Measurements from ENCODE around the gene SHF.
A peak's percentile ranks its signal among the peaks of the same experiment; 100 is the strongest.
"Not testable (repeated sequence)": the region's sequence is repeated elsewhere in the genome, so short reads cannot be mapped to it uniquely, and the experiment has no call there.

Gene SHF

DNA sequence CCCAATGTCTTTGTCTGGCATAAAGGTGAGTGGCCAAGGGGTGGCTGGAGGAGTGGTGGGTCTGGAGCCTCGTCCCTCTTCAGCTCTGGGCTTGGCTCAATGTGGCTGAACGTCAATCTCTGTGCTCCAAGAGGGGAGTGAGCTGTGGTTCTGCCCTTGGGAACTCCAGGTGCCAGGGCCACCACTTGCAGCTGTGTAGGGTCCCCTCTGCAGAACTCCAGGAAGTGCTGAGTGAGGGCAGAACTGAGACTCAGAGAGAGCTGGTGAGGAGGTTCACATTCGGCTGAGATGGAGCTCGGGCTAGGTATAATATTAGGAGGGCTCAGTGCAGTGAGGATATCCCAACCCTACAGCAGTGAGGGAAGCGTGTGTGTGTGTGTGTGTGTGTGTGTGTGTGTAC, 46.4 kb downstream of the SHF start:
- TF ChIP-seq EZH2 (IDR thresholded peaks at IDR 0.05) (no peak), POLR2AphosphoS5 (IDR thresholded peaks at IDR 0.05; ENCODE audit: borderline replicate concordance, low read depth, low read length) (no peak), FOXP2 (optimal IDR thresholded peaks at IDR 0.05; ENCODE audit: control extremely low read depth, extremely low read length, insufficient read depth) (no peak)
- no peak overlapping the region for H3K9ac ChIP-seq (ENCODE audit: insufficient read length)
- no peaks in the 10 kb centered on the region for H3K36me3 ChIP-seq (ENCODE audit: insufficient read depth, low read length)
- H3K9me3 ChIP-seq (ENCODE audit: low read depth, low read length), result no peaks in the 10 kb centered on the region
- no peak for DNase-seq (ENCODE audit: low read depth, low spot score)
- H3K27ac ChIP-seq, result no peak overlapping the region
- no peak overlapping the region for H3K4me3 ChIP-seq

DNA sequence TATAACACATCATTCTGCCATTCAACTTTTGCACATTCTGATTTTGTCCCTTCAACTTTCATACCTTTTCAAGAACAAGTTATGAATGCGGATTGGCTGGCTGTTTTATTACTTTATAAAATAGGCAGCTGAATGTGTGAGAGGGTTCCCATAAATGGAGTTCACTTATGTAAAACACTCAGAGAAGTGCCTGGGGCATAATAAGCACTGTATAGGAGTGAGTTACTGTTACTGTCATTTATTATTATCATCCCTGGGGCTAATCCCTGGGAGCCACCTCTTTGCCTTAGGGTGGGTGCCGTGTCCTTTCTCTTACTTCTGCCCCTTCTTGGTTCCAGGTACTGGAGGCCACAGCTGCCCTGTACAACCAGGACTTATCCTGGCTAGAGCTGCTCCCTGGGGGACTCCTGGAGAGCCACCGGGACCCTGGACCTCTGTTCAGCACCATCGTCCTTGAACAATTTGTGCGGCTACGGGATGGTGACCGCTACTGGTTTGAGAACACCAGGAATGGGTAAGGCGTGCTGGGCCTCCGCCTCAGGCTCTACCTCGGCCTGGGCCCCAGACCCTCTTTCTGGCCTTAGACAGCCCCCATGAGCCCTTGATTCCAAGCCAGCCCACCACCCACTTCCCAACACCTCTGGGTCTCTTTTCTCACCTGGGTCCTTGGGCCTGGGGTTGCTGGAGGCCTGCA, 47.1 kb downstream of the SHF start:
- no peak overlapping the region for H3K4me3 ChIP-seq
- no peak overlapping the region for H3K9ac ChIP-seq (ENCODE audit: insufficient read length)
- no peak for TF ChIP-seq POLR2AphosphoS5 (IDR thresholded peaks at IDR 0.05; ENCODE audit: borderline replicate concordance, low read depth, low read length)
- no peak for TF ChIP-seq EZH2 (IDR thresholded peaks at IDR 0.05)
- TF ChIP-seq FOXP2 (optimal IDR thresholded peaks at IDR 0.05; ENCODE audit: control extremely low read depth, extremely low read length, insufficient read depth), result no peak
- no peaks in the 10 kb centered on the region for H3K9me3 ChIP-seq (ENCODE audit: low read depth, low read length)
- peak; percentile 14 for DNase-seq (ENCODE audit: low read depth, low spot score)
- no peaks in the 10 kb centered on the region for H3K36me3 ChIP-seq (ENCODE audit: insufficient read depth, low read length)
- no peak overlapping the region for H3K27ac ChIP-seq

DNA sequence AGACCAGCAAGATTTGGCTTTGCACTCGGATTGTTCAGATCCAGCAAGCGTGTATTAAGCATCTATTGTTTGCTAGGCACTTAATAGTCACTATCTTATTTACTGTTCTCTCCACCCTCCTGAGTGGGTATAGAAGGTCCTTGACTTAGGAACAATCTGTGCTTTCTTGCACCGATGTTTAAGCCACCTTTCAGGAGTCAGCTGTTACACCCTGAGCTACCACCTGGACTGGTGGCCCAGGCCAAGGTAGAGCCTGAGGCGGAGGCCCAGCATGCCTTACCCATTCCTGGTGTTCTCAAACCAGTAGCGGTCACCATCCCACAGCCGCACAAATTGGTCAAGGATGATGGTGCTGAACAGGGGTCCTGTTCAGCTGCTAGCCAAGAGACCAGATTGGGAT, 48.0 kb downstream of the SHF start:
- DNase-seq (ENCODE audit: low read depth, low spot score), result no peak
- TF ChIP-seq EZH2 (IDR thresholded peaks at IDR 0.05), result no peak
- no peak for TF ChIP-seq POLR2AphosphoS5 (IDR thresholded peaks at IDR 0.05; ENCODE audit: borderline replicate concordance, low read depth, low read length)
- no peak for TF ChIP-seq FOXP2 (optimal IDR thresholded peaks at IDR 0.05; ENCODE audit: control extremely low read depth, extremely low read length, insufficient read depth)
- H3K9me3 ChIP-seq (ENCODE audit: low read depth, low read length), result no peaks in the 10 kb centered on the region
- H3K9ac ChIP-seq (ENCODE audit: insufficient read length), result no peak overlapping the region
- no peaks in the 10 kb centered on the region for H3K36me3 ChIP-seq (ENCODE audit: insufficient read depth, low read length)
- no peak overlapping the region for H3K27ac ChIP-seq
- no peak overlapping the region for H3K4me3 ChIP-seq

DNA sequence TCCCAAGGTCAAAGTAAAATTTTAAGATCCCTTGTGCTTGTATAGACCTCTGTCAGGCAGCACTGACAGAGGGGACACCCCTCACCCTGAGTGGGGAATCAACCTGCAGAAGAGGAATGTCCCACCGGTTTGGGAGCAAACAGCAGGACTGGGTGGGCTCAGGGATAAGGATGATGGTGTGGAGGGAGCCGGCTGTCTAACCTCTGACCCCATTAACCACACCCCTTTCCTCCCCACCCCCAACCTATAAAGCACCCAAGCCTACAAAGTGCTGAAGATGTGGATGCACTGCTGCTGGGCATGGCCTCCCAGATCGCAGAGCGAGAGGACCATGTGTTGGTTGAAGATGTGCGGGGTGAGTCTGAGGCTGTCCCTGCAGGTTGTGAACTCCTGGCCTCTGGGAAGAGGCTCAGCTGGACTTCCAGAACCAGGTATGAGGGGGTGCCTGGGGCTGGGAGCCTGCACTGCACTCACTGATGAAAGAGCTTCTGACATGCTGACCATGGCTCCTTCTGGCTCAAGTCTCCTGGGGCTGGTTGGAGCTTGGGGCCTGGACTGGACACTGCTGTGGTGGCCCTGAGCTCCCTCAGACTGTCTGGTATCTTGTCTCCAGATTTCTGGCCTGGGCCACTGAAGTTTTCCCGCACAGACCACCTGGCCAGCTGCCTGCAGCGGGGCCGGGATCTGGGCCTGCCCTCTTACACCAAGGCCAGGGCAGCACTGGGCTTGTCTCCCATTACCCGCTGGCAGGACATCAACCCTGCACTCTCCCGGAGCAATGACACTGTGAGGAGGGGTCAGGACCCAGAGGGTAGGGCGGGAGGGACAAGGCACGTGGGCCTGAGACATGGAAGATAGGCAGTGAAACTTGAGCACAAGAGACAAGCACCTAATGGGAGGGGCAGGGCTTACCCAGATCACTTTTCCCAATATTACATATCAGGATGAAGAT, 48.7 kb downstream of the SHF start:
- no peak for TF ChIP-seq EZH2 (IDR thresholded peaks at IDR 0.05)
- no peak for TF ChIP-seq POLR2AphosphoS5 (IDR thresholded peaks at IDR 0.05; ENCODE audit: borderline replicate concordance, low read depth, low read length)
- TF ChIP-seq FOXP2 (optimal IDR thresholded peaks at IDR 0.05; ENCODE audit: control extremely low read depth, extremely low read length, insufficient read depth), result no peak
- Histone ChIP-seq H3K9ac (ENCODE audit: insufficient read length) (no peak overlapping the region), H3K36me3 (ENCODE audit: insufficient read depth, low read length) (no peaks in the 10 kb centered on the region), H3K27ac (no peak overlapping the region), H3K4me3 (no peak overlapping the region), H3K9me3 (ENCODE audit: low read depth, low read length) (no peaks in the 10 kb centered on the region)
- DNase-seq (ENCODE audit: low read depth, low spot score), result no peak

DNA sequence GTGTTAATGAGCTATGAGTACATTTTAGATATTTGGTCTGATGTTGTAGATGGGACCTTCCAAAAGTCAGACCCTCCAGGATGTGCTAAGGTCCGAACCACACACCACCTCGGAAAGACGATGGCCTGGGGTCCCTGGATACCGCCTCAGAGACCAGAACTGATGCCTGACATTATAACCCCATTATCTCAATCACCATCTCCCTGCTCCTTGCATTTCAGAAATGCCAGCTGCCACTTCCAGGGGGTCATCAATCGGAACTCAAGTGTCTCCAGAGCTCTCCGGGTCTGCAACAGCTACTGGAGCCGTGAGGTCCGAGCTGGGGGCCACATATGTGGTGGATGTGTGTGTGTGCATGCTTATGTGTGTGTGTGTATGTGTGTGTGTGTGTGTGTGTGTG, 50.1 kb downstream of the SHF start:
- H3K4me3 ChIP-seq, result no peak overlapping the region
- no peak for DNase-seq (ENCODE audit: low read depth, low spot score)
- no peaks in the 10 kb centered on the region for H3K9me3 ChIP-seq (ENCODE audit: low read depth, low read length)
- no peaks in the 10 kb centered on the region for H3K36me3 ChIP-seq (ENCODE audit: insufficient read depth, low read length)
- TF ChIP-seq POLR2AphosphoS5 (IDR thresholded peaks at IDR 0.05; ENCODE audit: borderline replicate concordance, low read depth, low read length) (no peak), EZH2 (IDR thresholded peaks at IDR 0.05) (no peak), FOXP2 (optimal IDR thresholded peaks at IDR 0.05; ENCODE audit: control extremely low read depth, extremely low read length, insufficient read depth) (no peak)
- H3K9ac ChIP-seq (ENCODE audit: insufficient read length), result no peak overlapping the region
- H3K27ac ChIP-seq, result no peak overlapping the region

DNA sequence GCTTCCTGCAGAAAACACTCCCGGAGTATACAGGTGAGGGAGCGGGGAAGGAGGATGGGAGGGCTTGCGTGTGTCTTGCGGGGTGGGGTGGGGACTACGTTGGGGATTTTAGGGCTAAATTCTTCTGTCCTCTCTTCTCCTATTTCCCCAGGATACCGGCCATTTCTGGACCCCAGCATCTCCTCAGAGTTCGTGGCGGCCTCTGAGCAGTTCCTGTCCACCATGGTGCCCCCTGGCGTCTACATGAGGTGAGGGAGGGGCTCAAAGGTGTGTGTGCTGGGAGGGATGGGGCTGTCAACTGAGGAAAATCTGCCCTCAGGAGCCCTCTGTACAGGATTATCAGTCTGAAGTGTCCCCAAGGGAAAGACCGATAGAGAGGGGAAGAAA, 51.4 kb downstream of the SHF start:
- no peak for DNase-seq (ENCODE audit: low read depth, low spot score)
- H3K4me3 ChIP-seq, result no peak overlapping the region
- no peak overlapping the region for H3K27ac ChIP-seq
- TF ChIP-seq POLR2AphosphoS5 (IDR thresholded peaks at IDR 0.05; ENCODE audit: borderline replicate concordance, low read depth, low read length) (no peak), FOXP2 (optimal IDR thresholded peaks at IDR 0.05; ENCODE audit: control extremely low read depth, extremely low read length, insufficient read depth) (no peak)
- H3K36me3 ChIP-seq (ENCODE audit: insufficient read depth, low read length), result no peaks in the 10 kb centered on the region
- H3K9me3 ChIP-seq (ENCODE audit: low read depth, low read length), result no peaks in the 10 kb centered on the region
- H3K9ac ChIP-seq (ENCODE audit: insufficient read length), result no peak overlapping the region

DNA sequence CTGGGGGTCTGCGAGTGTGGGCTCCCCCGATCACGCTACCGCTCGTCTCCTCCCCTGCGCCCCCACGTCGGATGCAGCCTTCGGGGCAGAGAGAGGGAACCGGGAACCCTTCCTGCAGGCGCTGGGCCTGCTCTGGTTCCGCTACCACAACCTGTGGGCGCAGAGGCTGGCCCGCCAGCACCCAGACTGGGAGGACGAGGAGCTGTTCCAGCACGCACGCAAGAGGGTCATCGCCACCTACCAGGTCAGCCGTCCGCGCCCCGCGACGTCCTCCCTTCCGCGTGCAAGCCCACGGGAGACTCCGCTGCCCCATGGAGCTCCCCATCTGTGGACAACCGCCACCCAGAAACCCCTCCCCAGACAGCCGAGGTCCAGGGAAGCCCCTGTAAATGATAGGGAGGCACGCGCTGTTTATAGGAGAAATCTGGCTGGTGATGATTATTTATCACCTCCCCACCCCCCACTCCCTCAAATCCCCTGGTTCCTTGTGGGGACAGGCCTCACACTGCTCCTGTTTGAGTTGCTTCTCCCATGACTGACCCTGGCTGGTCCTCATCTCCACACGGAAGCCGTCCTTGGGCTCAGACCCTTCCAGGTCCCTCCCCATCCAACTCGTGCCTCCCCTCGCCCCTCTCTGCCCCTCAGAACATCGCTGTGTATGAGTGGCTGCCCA, 51.9 kb downstream of the SHF start:
- not testable (repeated sequence) for H3K4me3 ChIP-seq; H3K27ac ChIP-seq; DNase-seq (ENCODE audit: low read depth, low spot score); H3K9me3 ChIP-seq (ENCODE audit: low read depth, low read length); H3K9ac ChIP-seq (ENCODE audit: insufficient read length); H3K36me3 ChIP-seq (ENCODE audit: insufficient read depth, low read length)
